ENCODE results near the gene TNFRSF25.
A peak's percentile ranks its signal among the peaks of the same experiment; 100 is the strongest.

DNA sequence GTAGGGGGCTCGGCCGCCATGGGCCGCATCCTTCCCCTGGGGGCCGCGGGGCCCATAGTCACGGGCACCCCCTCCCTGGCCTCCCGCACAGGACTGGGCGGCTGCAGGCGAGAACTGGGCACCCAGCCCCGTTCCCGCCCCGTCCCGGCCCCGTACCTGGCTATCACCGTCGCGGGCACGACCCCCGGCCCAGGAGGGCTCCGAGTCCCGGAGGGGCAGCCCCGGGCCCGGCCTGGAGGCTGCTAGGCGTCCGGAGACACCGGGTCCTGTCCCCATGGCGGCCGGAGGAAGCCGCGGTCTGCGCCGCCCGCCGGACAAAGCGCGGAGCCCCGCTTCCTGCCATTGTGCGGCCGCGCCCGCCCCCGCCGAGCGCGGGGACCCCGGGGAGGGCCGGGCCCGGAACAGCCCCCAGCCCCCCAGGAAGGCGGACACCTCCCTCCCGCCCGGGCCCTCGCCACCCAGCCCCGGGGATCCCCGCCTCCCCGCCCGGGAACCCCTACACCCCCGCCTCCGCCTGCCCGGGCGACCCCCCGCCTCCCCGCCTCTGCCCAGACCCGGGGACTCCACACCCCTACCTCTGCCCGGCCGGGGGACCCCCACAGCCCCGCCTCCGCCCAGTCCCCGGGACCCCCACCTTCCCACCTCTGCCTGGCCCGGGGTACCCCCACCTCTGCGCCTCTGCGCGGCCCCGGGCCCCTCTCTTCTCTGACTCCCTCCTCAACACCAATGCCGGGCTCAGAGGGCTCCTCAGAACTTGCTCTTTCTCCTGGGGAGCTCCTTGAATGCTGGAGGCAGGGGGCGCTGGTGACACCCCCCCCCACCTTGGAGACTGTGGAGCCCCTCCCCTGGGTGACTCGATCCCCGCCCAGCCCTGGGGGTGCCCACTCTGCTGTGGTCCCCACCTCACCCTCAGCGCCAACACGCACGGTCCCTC, 19.5 kb upstream of the TNFRSF25 start:
- TF ChIP-seq, protein P1, sequence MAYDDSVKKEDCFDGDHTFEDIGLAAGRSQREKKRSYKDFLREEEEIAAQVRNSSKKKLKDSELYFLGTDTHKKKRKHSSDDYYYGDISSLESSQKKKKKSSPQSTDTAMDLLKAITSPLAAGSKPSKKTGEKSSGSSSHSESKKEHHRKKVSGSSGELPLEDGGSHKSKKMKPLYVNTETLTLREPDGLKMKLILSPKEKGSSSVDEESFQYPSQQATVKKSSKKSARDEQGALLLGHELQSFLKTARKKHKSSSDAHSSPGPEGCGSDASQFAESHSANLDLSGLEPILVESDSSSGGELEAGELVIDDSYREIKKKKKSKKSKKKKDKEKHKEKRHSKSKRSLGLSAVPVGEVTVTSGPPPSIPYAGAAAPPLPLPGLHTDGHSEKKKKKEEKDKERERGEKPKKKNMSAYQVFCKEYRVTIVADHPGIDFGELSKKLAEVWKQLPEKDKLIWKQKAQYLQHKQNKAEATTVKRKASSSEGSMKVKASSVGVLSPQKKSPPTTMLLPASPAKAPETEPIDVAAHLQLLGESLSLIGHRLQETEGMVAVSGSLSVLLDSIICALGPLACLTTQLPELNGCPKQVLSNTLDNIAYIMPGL (CRISPR knock-in tag; IDR thresholded peaks at IDR 0.05): peak; percentile 58; the same call in 1 of the 2 replicates
- TF ChIP-seq, protein P2, sequence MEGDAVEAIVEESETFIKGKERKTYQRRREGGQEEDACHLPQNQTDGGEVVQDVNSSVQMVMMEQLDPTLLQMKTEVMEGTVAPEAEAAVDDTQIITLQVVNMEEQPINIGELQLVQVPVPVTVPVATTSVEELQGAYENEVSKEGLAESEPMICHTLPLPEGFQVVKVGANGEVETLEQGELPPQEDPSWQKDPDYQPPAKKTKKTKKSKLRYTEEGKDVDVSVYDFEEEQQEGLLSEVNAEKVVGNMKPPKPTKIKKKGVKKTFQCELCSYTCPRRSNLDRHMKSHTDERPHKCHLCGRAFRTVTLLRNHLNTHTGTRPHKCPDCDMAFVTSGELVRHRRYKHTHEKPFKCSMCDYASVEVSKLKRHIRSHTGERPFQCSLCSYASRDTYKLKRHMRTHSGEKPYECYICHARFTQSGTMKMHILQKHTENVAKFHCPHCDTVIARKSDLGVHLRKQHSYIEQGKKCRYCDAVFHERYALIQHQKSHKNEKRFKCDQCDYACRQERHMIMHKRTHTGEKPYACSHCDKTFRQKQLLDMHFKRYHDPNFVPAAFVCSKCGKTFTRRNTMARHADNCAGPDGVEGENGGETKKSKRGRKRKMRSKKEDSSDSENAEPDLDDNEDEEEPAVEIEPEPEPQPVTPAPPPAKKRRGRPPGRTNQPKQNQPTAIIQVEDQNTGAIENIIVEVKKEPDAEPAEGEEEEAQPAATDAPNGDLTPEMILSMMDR (IDR thresholded peaks at IDR 0.05): no peak
- TF ChIP-seq NR2C2 (CRISPR knock-in tag; IDR thresholded peaks at IDR 0.05) (no peak), FOXJ3 (CRISPR knock-in tag; IDR thresholded peaks at IDR 0.05; ENCODE audit: borderline replicate concordance) (no peak), FOXP1 (CRISPR knock-in tag; IDR thresholded peaks at IDR 0.05; ENCODE audit: borderline replicate concordance) (no peak), ZNF232 (CRISPR knock-in tag; IDR thresholded peaks at IDR 0.05) (no peak), CREB1 (CRISPR knock-in tag; IDR thresholded peaks at IDR 0.05) (no peak), TEAD4 (CRISPR knock-in tag; IDR thresholded peaks at IDR 0.05) (no peak), MXD4 (CRISPR knock-in tag; IDR thresholded peaks at IDR 0.05; ENCODE audit: borderline replicate concordance) (no peak), NR1H2 (CRISPR knock-in tag; IDR thresholded peaks at IDR 0.05) (no peak), SMAD4 (CRISPR knock-in tag; IDR thresholded peaks at IDR 0.05) (no peak), NFYB (CRISPR knock-in tag; conservative IDR thresholded peaks at IDR 0.05; ENCODE audit: low read depth) (no peak)
- TF ChIP-seq, protein P3, sequence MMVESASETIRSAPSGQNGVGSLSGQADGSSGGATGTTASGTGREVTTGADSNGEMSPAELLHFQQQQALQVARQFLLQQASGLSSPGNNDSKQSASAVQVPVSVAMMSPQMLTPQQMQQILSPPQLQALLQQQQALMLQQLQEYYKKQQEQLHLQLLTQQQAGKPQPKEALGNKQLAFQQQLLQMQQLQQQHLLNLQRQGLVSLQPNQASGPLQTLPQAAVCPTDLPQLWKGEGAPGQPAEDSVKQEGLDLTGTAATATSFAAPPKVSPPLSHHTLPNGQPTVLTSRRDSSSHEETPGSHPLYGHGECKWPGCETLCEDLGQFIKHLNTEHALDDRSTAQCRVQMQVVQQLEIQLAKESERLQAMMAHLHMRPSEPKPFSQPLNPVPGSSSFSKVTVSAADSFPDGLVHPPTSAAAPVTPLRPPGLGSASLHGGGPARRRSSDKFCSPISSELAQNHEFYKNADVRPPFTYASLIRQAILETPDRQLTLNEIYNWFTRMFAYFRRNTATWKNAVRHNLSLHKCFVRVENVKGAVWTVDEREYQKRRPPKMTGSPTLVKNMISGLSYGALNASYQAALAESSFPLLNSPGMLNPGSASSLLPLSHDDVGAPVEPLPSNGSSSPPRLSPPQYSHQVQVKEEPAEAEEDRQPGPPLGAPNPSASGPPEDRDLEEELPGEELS (CRISPR knock-in tag; IDR thresholded peaks at IDR 0.05): no peak
- TF ChIP-seq, protein P4, sequence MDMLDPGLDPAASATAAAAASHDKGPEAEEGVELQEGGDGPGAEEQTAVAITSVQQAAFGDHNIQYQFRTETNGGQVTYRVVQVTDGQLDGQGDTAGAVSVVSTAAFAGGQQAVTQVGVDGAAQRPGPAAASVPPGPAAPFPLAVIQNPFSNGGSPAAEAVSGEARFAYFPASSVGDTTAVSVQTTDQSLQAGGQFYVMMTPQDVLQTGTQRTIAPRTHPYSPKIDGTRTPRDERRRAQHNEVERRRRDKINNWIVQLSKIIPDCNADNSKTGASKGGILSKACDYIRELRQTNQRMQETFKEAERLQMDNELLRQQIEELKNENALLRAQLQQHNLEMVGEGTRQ (CRISPR knock-in tag; IDR thresholded peaks at IDR 0.05): no peak
